Activated CD4-positive, alpha-beta T cell treated with anti-CD3 and anti-CD28 coated beads, Interleukin-2, amount 50 U/mL, for 48 hours (primary cell): Measurements from ENCODE around the gene PGM2L1.
A peak's percentile ranks its signal among the peaks of the same experiment; 100 is the strongest.
"Not testable (repeated sequence)": the region's sequence is repeated elsewhere in the genome, so short reads cannot be mapped to it uniquely, and the experiment has no call there.

Experiments used
- DNase-seq, 2 experiments: peaks; one replicate each; pipeline ENCODE4 v3.0.0-alpha.2; 2020

PGM2L1 gene

GRCh38 chr11:74398244-74399159 is at the start of gene PGM2L1:
Gene PGM2L1 (minus strand): TSS chr11:74398433. CDS start chr11:74398161, 272 bp downstream.
- DNase-seq = peak; percentile 90 to 93

- no peak for DNase-seq
These were observed 49.5 kb upstream of the PGM2L1 start for GRCh38 chr11:74447720-74448119.

DNA sequence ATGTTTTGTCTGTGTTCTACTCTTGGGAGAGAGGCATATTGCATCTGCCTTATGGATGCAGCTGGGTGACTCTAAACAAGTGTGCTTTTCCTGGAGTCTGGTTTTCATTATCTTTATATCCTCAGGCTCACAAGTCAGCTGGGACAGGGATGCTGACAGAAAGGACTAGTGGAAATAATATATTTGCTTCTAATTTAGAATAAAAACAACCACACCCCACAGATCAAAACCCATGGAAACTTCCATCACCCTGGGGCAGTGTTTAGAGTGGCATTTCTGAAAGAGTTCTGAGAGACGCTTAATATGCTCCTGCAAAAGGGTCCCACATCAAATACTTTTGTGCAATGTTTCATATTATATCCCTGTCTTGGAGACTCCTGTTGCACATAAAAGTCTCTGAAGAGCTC is 48.3 kb upstream of the PGM2L1 start:
- no peak for DNase-seq

DNA sequence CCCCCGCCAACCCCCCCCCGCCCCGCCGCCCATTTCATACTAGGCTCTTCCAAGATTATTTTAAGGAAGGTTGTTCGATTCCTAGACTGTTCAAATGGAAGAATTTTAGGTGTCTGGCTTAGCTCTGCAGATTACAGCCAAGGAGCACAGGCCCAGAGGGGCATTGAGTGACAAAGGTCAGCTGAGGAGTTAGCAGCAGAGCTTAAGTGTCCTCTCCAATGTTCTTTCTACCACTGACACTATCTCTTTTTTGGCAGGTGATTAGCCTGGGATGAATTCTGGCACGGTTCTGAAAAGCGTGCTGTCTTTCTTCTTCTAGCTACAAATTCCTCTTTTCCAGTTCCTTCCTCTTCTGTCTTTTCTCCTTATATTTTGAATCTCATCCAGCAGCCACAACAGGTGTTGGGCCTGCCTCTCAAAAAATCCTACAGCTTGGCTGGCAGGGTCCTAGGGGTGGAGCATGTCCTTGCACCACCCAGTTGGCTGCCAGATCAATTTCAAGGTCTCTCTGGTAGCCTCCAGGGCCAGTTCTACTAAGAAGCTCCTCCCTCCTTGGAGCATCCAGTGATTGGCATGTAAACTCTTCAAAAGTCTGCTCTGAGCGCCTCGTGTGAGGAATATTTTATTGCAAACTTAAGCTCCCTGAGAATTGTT is 46.1 kb upstream of the PGM2L1 start:
- DNase-seq = no peak

DNA sequence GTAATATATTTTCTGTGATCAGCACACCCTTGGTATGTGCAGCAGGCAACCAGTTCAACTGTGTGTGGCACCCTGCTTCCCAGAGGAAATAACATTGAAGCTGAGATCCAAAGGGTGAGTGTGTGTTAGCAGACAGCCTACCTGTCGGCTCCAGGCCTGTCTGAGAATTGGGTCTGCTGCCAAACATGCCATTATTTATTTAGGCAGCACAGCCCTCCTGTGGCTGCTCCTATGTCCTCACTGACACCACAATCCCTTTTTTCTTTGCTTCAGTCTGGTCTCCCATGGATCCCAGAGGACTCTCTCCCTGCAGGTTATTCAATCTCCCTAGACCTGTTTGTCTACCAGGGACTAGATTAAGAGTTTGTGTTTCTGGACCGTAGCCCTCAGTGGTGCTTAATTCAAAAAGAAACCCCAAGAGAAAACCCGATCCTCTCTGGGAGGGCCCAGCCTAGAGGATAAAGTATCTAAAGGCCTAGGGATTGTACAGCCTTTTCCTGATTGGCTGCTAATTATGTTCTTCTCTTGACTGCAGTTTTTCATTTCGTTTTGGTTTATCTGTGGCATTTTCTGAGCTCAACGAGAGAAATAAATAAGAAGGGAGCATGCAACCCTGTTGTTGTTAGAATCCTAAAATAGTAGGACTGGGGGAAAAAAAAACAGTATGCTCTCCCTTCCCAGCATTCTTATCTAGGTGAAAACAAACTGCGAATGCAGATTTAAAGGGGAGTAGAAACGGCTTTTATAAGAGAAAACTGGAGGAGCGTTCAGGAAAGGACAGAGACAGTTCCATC is 45.0 kb upstream of the PGM2L1 start:
- DNase-seq = no peak

GRCh38 chr11:74442636-74443035 is 44.4 kb upstream of the PGM2L1 start:
- no peak for DNase-seq

DNA sequence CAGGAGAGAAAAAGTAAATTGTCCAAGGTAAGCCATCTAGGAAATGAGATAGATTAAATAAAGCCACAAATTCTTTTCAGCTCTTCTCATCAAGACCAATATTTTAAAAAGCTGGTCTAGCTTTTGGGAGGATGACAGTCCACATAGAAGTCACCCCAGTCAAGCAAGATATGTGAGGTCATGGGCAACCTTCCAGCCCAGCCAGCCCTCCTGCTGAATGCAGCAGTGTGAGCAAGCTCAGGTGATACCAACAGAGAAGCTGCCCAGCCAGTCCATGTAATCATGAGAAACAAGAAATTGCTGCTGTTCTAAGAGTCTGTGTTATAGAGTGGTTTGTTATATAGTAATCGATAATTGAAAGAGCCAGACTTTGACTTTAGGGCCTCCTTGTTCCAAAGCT is 40.4 kb upstream of the PGM2L1 start:
- DNase-seq = no peak

GRCh38 chr11:74437441-74438042 is 39.3 kb upstream of the PGM2L1 start:
- no peak for DNase-seq

DNA sequence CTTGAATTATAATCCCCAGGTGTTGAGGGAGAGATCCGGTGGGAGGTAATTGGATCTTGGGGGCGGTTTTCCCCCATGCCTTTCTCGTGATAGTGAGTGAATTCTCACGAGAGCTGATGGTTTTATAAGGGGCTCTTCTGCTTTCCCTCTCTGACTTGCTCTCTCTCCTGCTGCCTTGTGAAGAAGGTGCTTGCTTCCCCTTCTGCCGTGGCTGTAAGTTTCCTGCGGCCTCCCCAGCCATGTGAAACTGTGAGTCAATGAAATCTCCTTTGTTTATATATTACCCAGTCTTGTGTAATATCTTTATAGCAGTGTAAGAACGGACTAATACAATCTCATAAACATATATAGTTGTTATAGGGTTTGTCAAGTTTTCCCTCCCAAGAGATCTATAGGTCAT is 36.3 kb upstream of the PGM2L1 start:
- DNase-seq = no peak

DNA sequence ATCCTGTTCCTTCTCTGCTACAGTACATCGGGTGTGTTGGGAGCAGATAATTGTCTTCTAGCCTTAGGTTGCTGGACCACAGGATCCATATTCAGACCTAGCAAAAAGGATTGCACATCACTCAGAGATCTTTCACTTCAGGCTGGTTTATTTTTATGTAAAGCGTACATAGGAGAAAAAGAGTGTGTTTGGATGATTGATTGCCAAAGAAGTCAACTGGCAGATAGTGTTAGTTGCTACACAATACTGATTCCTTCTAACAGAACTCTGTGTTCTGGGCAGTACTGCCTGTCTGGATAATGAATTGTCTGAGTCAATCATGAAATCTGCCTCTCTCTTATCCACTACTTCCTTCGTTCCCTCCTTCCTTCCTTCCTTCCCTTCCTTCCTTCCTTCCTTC is 31.0 kb upstream of the PGM2L1 start:
- no peak for DNase-seq

DNA sequence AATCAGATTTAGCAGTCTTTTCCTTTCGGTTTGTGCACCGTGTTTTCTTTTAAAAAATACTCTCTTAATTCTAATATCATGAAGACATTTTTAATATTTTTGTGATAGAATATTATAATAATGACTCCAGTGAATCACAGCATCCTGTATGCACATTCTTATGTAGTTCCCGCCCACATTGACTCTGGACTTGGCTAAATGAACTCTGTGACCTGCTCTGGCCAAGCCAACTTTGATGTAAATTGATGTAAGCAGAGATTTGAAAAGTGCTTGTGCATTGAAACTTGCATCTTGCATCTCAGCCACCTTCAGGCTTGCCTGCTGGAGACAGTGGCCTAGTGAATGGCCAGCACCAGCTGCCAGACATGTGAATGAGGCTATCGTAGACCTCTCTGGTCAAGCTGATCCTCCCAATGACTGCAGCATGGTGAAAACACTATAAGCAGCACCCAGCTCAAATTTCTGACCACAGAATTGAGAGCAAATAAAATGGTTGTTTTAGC is 29.2 kb upstream of the PGM2L1 start:
- no peak for DNase-seq

- no peak for DNase-seq
These were observed 26.9 kb upstream of the PGM2L1 start for GRCh38 chr11:74425100-74425499.

DNA sequence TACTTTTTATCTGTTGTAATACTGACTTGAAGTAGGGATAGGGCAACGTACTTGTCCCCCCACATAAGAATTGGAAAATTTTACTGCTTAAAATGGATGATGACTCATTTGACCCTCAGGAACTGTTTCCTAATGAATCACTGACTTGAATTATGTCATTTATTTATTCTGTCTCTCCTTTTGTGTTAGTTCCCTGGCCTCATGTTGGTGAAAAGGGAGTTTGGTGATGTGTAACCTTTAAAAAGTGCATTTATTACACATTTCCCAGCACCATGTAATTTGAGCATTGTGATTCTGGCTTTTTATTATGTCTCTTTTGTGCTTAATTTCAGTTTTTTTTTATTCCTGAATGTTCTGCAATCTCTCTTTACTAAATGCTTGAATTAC is 20.3 kb upstream of the PGM2L1 start:
- no peak for DNase-seq

DNA sequence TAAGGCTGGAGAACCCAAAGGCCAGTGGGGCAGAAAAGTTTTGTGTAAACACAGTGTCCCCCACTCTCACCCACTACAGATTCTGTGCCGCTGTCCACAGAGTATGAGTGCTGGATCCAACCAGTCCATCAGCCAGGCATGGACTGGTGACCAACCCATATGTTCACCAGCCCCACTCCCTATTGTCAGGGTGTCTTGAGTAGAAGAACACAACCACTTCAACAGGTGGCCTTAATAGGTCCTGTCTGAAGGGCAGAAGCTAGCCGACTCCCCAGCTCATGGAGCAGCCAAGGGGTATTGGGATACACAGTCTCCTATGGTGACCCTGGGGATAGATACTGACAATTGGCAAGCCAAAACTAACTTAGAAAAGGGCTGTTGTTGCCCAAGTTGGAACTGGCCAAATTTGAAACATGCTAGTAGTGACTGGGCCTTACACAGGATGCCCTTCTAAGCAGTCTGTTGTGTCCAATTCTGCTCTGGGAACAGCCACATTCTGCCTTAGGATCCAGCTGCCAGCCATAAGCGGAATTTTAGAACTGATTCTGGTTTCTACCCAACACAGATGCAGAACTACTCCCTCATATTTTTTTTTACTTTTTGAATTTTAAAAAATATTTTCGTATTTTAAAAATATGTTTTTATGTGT is 19.8 kb upstream of the PGM2L1 start:
- no peak for DNase-seq

- DNase-seq = no peak
These were observed 19.2 kb upstream of the PGM2L1 start for GRCh38 chr11:74417379-74417804.

DNA sequence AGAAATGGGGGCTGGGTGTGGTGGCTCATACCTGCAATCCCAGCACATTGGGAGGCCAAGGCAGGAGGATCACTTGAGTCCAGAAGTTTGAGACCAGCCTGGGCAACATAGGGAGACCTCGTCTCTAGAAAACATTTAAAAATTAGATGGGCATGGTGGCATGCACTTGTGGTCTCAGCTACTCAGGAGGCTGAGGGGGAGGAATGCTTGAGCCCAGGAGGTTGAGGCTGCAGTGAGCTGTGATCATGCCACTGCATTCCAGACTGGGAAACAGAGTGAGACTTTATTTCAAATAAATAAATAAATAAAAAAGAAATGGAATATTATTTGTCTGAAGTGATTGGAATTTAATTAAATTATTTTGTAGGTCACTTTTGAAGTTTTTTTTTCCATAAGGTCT is 18.7 kb upstream of the PGM2L1 start:
- not testable (repeated sequence) for DNase-seq

GRCh38 chr11:74412733-74413359 is 14.6 kb upstream of the PGM2L1 start:
- DNase-seq = no peak

GRCh38 chr11:74412321-74412720 is 14.1 kb upstream of the PGM2L1 start:
- no peak for DNase-seq

GRCh38 chr11:74409633-74410032 is 11.4 kb upstream of the PGM2L1 start:
- DNase-seq = no peak

DNA sequence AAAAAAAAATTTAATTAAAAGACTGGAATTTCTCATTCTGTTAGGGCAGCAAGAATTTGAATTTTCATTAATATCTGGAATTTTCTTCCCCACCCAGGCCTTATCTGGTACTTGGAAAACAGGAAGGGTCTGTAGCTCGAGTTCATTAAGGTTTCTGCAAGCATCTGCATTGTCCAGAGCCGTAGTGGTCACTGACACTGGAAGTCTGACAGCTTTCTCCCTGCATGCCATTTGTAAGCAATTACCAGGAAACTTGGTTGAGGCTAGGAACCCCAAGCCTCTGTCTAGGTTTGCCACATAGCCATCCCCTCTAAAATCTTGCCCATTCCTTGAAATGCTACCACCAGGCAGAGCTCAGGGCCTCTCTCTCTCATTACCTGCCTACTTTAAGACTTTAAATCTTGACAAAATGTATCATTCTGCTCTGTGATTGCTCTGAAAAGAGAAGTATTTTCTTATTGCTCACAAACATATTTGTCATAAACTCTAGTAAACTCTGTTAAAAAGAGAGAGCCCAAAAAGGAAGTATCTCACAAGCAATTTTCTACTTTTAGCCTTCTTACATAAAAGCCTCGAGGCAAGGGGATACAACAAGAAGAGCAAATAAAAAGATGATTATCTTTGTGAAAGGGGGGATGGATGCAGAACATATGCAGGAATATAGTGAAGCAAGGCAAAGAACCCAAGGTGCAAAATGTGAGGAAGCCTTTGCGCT is 5.5 kb upstream of the PGM2L1 start:
- DNase-seq = no peak

GRCh38 chr11:74400606-74401005 is 2.4 kb upstream of the PGM2L1 start:
- DNase-seq = no peak
